ENCODE results near the gene SH3RF3.

DNA sequence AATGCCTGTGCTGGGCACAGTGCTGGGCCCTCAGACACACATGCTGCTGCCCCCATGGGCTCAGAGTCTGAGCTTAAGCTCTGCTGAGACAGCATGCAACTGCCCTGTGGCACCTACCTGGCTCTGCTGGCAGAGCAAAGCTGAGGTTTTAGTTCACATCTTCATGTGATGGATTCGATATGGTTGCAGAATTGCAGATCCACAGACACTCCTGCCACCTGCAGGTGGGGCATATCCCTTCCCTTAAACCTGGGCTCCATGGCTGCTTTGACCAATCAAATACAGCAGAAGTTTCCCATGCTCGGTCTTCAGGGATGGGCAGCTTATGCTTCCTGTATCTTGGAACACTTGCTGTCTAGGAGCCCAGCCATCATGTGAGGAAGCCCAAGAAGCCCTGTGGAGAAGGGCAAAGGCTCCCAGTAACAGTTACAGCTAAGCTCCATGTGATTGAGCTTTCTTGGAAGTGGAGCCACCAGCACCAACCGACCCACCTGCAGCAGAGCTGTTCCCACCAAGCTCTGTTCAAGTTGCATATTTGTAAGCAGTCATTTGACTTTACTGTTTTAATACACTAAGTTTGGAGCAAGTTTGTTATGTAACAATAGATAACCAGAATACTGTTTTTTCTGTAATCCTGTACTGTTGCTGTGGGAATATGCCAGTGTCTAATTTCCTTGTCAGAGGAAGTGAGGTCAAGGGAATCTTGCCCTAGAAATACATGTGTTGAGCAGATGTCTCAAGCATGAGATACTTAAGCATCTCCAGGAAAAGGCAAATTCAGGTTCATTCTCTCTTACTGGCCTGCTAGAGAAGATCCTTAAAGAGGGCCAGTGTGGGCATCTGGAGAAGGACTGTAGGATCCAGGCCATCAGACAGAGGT lies 79.3 kb downstream of the SH3RF3 start:
- TF ChIP-seq, protein P1, sequence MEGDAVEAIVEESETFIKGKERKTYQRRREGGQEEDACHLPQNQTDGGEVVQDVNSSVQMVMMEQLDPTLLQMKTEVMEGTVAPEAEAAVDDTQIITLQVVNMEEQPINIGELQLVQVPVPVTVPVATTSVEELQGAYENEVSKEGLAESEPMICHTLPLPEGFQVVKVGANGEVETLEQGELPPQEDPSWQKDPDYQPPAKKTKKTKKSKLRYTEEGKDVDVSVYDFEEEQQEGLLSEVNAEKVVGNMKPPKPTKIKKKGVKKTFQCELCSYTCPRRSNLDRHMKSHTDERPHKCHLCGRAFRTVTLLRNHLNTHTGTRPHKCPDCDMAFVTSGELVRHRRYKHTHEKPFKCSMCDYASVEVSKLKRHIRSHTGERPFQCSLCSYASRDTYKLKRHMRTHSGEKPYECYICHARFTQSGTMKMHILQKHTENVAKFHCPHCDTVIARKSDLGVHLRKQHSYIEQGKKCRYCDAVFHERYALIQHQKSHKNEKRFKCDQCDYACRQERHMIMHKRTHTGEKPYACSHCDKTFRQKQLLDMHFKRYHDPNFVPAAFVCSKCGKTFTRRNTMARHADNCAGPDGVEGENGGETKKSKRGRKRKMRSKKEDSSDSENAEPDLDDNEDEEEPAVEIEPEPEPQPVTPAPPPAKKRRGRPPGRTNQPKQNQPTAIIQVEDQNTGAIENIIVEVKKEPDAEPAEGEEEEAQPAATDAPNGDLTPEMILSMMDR (IDR thresholded peaks at IDR 0.05) = peak; percentile 14; the same call in 1 of the 2 replicates
- TF ChIP-seq, protein P2, sequence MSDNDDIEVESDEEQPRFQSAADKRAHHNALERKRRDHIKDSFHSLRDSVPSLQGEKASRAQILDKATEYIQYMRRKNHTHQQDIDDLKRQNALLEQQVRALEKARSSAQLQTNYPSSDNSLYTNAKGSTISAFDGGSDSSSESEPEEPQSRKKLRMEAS (IDR thresholded peaks at IDR 0.05; ENCODE audit: low read depth) = peak; percentile 61; the same call in 1 of the 2 replicates
- TF ChIP-seq POLR2AphosphoS5 (IDR thresholded peaks at IDR 0.05; ENCODE audit: low read depth, low read length) = peak; percentile 44; the same call in 1 of the 2 replicates
- TF ChIP-seq EP300 (IDR thresholded peaks at IDR 0.05; ENCODE audit: borderline replicate concordance in 1 of 2, low read depth in 1 of 2, low read length in 1 of 2) = no peak
- TF ChIP-seq EZH2phosphoT487 (IDR thresholded peaks at IDR 0.05; ENCODE audit: borderline replicate concordance, low read depth) = no peak
- TF ChIP-seq TAF1 (IDR thresholded peaks at IDR 0.05; ENCODE audit: borderline replicate concordance, low read depth, low read length) = no peak
- no peak for TF ChIP-seq JUND (IDR thresholded peaks at IDR 0.05)
- peak; percentile 8; the same call in 1 of the 2 replicates for TF ChIP-seq RAD21 (IDR thresholded peaks at IDR 0.05; ENCODE audit: low read length)
- no peak for TF ChIP-seq SIN3A (IDR thresholded peaks at IDR 0.05; ENCODE audit: borderline replicate concordance, low read depth, low read length)
- TF ChIP-seq, protein P3, sequence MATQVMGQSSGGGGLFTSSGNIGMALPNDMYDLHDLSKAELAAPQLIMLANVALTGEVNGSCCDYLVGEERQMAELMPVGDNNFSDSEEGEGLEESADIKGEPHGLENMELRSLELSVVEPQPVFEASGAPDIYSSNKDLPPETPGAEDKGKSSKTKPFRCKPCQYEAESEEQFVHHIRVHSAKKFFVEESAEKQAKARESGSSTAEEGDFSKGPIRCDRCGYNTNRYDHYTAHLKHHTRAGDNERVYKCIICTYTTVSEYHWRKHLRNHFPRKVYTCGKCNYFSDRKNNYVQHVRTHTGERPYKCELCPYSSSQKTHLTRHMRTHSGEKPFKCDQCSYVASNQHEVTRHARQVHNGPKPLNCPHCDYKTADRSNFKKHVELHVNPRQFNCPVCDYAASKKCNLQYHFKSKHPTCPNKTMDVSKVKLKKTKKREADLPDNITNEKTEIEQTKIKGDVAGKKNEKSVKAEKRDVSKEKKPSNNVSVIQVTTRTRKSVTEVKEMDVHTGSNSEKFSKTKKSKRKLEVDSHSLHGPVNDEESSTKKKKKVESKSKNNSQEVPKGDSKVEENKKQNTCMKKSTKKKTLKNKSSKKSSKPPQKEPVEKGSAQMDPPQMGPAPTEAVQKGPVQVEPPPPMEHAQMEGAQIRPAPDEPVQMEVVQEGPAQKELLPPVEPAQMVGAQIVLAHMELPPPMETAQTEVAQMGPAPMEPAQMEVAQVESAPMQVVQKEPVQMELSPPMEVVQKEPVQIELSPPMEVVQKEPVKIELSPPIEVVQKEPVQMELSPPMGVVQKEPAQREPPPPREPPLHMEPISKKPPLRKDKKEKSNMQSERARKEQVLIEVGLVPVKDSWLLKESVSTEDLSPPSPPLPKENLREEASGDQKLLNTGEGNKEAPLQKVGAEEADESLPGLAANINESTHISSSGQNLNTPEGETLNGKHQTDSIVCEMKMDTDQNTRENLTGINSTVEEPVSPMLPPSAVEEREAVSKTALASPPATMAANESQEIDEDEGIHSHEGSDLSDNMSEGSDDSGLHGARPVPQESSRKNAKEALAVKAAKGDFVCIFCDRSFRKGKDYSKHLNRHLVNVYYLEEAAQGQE (IDR thresholded peaks at IDR 0.05; ENCODE audit: low read depth, low read length) = no peak
- TF ChIP-seq MXI1 (IDR thresholded peaks at IDR 0.05; ENCODE audit: low read depth, low read length) = no peak
- TF ChIP-seq, protein P4, sequence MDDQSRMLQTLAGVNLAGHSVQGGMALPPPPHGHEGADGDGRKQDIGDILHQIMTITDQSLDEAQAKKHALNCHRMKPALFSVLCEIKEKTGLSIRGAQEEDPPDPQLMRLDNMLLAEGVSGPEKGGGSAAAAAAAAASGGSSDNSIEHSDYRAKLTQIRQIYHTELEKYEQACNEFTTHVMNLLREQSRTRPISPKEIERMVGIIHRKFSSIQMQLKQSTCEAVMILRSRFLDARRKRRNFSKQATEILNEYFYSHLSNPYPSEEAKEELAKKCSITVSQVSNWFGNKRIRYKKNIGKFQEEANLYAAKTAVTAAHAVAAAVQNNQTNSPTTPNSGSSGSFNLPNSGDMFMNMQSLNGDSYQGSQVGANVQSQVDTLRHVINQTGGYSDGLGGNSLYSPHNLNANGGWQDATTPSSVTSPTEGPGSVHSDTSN (IDR thresholded peaks at IDR 0.05) = no peak; the same call in 1 of the 2 replicates
- no peak for TF ChIP-seq GATA2 (CRISPR knock-in tag; IDR thresholded peaks at IDR 0.05)
- no peak for TF ChIP-seq NRF1 (IDR thresholded peaks at IDR 0.05; ENCODE audit: low read depth, low read length)

Data from SK-N-SH (cell line).